ENCODE measurements around the gene ELFN2. TPM values are rescaled to one million over a fixed set of nuclear protein-coding genes. Genes with fewer than 3 reads are reported as not detected.

Gene ELFN2
- total RNA-seq, 1 donor from 2014 or later: not detected

- ChIA-PET CTCF (no interaction called here), POLR2A (no interaction called here)
- Mint-ChIP-seq H3K27me3 (no peaks in the 10 kb centered on the region), H3K4me3 (no peak overlapping the region), H3K4me1 (peaks cover 7% of the 10 kb centered on the region), H3K27ac (no peak overlapping the region), H3K36me3 (ENCODE audit: low read depth) (peaks cover 27% of the 10 kb centered on the region), H3K9me3 (no peaks in the 10 kb centered on the region)
- TF ChIP-seq CTCF (IDR thresholded peaks at IDR 0.05): no peak
- intact Hi-C loops (cut with micrococcal nuclease): no loop called here
- DNase-seq: no peak
- no peak for ATAC-seq (ENCODE audit: low read depth)
Measured at GRCh38 chr22:37460684-37461083, 33.4 kb upstream of the ELFN2 start.

GRCh38 chr22:37459206-37459605 is 31.9 kb upstream of the ELFN2 start:
- H3K4me3 Mint-ChIP-seq: no peak overlapping the region
- no peak for TF ChIP-seq CTCF (IDR thresholded peaks at IDR 0.05)
- ATAC-seq (ENCODE audit: low read depth): no peak
- POLR2A ChIA-PET: no interaction called here
- H3K27ac Mint-ChIP-seq: no peak overlapping the region
- intact Hi-C loops (cut with micrococcal nuclease): loop anchor here (10.0 kb wide), 1 partner anchor 264 kb away; no protein-coding TSS in a partner anchor
- H3K36me3 Mint-ChIP-seq (ENCODE audit: low read depth): peaks cover 20% of the 10 kb centered on the region
- no peaks in the 10 kb centered on the region for H3K9me3 Mint-ChIP-seq
- DNase-seq: no peak
- peaks cover 3% of the 10 kb centered on the region for H3K4me1 Mint-ChIP-seq
- CTCF ChIA-PET: interaction anchor here (2.3 to 3.8 kb wide), 4 partner anchors 107 to 199 kb away, joined by 7 to 45 read pairs (median 15); no protein-coding TSS in a partner anchor
- H3K27me3 Mint-ChIP-seq: no peaks in the 10 kb centered on the region

- Mint-ChIP-seq H3K9me3 (no peaks in the 10 kb centered on the region), H3K27ac (no peak overlapping the region), H3K36me3 (ENCODE audit: low read depth) (peaks cover 20% of the 10 kb centered on the region), H3K4me1 (no peaks in the 10 kb centered on the region), H3K27me3 (no peaks in the 10 kb centered on the region), H3K4me3 (no peak overlapping the region)
- POLR2A ChIA-PET: no interaction called here
- intact Hi-C loops (cut with micrococcal nuclease): loop anchor here (1.0 to 10.0 kb wide), 5 partner anchors 140 to 379 kb away; no protein-coding TSS in a partner anchor
- peak; percentile 71 for DNase-seq
- CTCF ChIA-PET: interaction anchor here (0.9 to 3.8 kb wide), 11 partner anchors 15 to 287 kb away, joined by 3 to 45 read pairs (median 6); no protein-coding TSS in a partner anchor
- TF ChIP-seq CTCF (IDR thresholded peaks at IDR 0.05): peak; percentile 42
- ATAC-seq (ENCODE audit: low read depth): peak; percentile 95
Measured at GRCh38 chr22:37457093-37457893, 30.0 kb upstream of the ELFN2 start.

DNA sequence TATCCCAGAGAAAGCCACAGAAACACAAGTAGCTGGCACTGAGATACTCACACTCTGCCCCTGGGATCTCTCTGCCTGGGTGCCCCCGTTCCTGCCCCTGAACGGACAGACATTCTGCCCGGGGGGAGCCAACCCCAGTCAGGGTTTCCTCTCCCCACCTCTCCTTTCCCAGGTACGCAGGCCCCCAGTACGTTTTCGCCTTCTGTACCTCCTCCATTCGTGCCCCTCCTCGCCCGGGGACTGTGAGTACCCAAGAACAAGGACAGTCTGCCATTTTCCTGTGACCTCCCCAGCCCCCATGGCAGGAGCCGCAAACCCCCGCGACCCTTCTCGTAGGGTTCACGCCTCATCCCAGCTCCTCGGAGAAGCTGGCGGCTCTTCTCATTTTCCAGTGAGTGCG is 29.1 kb upstream of the ELFN2 start:
- H3K27ac Mint-ChIP-seq: no peak overlapping the region
- intact Hi-C loops (cut with micrococcal nuclease): loop anchor here (10.0 kb wide), 1 partner anchor 262 kb away; no protein-coding TSS in a partner anchor
- DNase-seq: no peak
- H3K4me1 Mint-ChIP-seq: peaks cover 2% of the 10 kb centered on the region
- ATAC-seq (ENCODE audit: low read depth): no peak
- TF ChIP-seq CTCF (IDR thresholded peaks at IDR 0.05): no peak
- ChIA-PET POLR2A (no interaction called here), CTCF (interaction anchor here (0.9 to 3.8 kb wide), 6 partner anchors 140 to 286 kb away, joined by 3 to 45 read pairs (median 4); no protein-coding TSS in a partner anchor)
- no peaks in the 10 kb centered on the region for H3K27me3 Mint-ChIP-seq
- peaks cover 18% of the 10 kb centered on the region for H3K36me3 Mint-ChIP-seq (ENCODE audit: low read depth)
- no peaks in the 10 kb centered on the region for H3K9me3 Mint-ChIP-seq
- no peak overlapping the region for H3K4me3 Mint-ChIP-seq

GRCh38 chr22:37455896-37456295 is 28.6 kb upstream of the ELFN2 start:
- Mint-ChIP-seq H3K9me3 (no peaks in the 10 kb centered on the region), H3K27me3 (no peaks in the 10 kb centered on the region), H3K36me3 (ENCODE audit: low read depth) (peaks cover 18% of the 10 kb centered on the region), H3K4me1 (peaks cover 2% of the 10 kb centered on the region), H3K4me3 (no peak overlapping the region), H3K27ac (no peak overlapping the region)
- ATAC-seq (ENCODE audit: low read depth) (no peak), DNase-seq (no peak)
- TF ChIP-seq CTCF (IDR thresholded peaks at IDR 0.05): no peak
- CTCF ChIA-PET: interaction anchor here (0.9 to 3.8 kb wide), 6 partner anchors 140 to 286 kb away, joined by 3 to 45 read pairs (median 4); no protein-coding TSS in a partner anchor
- intact Hi-C loops (cut with micrococcal nuclease): loop anchor here (10.0 kb wide), 1 partner anchor 261 kb away; no protein-coding TSS in a partner anchor
- POLR2A ChIA-PET: no interaction called here
